ENCODE measurements around the gene SHISA7.

DNA sequence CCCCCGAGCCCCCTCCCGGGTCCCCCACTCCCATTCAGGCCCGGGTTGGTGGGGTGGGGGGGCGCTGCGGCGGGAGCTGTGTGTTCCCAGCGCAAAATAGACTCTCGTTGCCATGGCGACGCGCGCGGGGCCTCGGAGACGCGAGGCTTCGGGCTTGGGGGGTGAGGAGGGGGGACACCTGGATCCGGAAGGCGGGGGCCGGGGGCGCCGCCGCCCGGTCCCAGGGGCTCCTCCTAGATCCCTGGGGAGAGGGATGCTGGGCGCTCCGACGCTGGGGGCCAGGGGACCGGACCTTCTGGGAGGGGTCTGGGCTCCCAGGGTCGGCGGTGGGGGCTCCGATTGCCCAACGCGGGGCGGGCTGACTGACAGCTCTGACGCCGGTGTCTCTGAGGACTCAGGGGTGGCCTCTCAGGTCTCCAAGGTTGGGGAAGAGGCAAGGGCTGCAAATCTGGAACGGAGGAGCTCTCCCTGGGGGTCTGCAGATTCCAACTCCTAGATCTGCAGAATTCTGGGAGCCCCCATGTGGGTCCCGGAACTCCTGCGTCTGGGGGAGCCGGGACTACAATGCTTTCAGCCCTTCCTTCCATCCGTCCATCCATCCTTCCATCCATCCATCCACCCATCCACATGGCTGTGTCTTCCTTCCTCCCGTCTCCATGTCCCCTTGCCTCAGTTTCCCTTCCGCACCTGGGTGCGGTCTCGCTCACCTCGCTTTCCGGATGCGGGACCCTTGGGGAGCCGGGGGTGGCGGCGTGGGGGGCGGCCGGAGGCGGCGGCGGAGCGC, 9.1 kb upstream of the SHISA7 start:
- TF ChIP-seq, protein P1, sequence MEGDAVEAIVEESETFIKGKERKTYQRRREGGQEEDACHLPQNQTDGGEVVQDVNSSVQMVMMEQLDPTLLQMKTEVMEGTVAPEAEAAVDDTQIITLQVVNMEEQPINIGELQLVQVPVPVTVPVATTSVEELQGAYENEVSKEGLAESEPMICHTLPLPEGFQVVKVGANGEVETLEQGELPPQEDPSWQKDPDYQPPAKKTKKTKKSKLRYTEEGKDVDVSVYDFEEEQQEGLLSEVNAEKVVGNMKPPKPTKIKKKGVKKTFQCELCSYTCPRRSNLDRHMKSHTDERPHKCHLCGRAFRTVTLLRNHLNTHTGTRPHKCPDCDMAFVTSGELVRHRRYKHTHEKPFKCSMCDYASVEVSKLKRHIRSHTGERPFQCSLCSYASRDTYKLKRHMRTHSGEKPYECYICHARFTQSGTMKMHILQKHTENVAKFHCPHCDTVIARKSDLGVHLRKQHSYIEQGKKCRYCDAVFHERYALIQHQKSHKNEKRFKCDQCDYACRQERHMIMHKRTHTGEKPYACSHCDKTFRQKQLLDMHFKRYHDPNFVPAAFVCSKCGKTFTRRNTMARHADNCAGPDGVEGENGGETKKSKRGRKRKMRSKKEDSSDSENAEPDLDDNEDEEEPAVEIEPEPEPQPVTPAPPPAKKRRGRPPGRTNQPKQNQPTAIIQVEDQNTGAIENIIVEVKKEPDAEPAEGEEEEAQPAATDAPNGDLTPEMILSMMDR (IDR thresholded peaks at IDR 0.05; ENCODE audit: insufficient read depth, low read length), result no peak
- TF ChIP-seq POLR2AphosphoS5 (IDR thresholded peaks at IDR 0.05; ENCODE audit: low read depth), result 0 out of 2 replicates have a peak, but pooled peaks have one; percentile 12
- TF ChIP-seq, protein P2, sequence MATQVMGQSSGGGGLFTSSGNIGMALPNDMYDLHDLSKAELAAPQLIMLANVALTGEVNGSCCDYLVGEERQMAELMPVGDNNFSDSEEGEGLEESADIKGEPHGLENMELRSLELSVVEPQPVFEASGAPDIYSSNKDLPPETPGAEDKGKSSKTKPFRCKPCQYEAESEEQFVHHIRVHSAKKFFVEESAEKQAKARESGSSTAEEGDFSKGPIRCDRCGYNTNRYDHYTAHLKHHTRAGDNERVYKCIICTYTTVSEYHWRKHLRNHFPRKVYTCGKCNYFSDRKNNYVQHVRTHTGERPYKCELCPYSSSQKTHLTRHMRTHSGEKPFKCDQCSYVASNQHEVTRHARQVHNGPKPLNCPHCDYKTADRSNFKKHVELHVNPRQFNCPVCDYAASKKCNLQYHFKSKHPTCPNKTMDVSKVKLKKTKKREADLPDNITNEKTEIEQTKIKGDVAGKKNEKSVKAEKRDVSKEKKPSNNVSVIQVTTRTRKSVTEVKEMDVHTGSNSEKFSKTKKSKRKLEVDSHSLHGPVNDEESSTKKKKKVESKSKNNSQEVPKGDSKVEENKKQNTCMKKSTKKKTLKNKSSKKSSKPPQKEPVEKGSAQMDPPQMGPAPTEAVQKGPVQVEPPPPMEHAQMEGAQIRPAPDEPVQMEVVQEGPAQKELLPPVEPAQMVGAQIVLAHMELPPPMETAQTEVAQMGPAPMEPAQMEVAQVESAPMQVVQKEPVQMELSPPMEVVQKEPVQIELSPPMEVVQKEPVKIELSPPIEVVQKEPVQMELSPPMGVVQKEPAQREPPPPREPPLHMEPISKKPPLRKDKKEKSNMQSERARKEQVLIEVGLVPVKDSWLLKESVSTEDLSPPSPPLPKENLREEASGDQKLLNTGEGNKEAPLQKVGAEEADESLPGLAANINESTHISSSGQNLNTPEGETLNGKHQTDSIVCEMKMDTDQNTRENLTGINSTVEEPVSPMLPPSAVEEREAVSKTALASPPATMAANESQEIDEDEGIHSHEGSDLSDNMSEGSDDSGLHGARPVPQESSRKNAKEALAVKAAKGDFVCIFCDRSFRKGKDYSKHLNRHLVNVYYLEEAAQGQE (IDR thresholded peaks at IDR 0.05; ENCODE audit: insufficient replicate concordance, low read depth), result no peak
